Astrocyte (in vitro differentiated cells and primary cell): ENCODE measurements around the gene FAM210A.

Experiments
- EZH2 ChIP-seq: IDR thresholded peaks from 2 replicates; pipeline ENCODE4 v1.6.1; 2012; ENCODE audit warnings: mild to moderate bottlenecking, low read length, inconsistent platforms; ENCODE audit not compliant: insufficient read depth
- TF ChIP-seq, protein P1 (sequence below): IDR thresholded peaks from 2 replicates; pipeline ENCODE4 v1.5.1; 2011; ENCODE audit warnings: low read depth, mild to moderate bottlenecking, inconsistent platforms, low read length, moderate library complexity; ENCODE audit not compliant: insufficient read depth

DNA sequence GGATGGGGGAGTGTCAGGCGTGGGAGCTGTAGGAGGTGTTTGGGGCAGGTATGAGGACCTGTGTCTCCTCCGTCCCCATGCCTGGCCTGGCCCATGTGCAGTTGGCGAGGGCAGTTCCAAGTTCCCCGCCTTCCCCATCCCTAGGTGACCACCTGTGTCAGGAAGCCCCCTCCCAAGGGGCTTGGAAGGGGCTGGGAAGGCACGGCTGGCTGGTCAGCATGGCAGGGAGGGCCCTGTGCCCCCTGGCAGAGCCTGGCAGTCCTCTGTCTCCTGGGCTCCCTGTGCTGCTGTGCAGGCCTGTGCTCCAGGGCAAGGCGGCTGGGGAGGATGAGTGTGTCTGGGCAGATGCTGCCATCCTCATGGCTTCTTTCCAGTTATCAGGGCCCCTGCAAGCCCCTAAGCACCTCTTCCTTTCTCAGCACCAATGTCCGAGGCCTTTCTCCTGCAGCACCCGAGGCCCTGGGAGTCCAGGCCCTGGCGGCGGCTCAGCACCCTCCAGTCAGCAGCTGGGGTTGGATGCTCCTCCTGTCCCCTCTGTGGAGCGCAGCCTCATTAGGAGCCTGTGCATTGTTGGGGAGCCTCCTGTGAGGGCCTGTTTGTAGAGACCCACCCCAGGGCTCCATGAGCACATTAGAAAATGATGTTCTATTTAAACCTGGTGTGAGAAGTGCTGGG is 101.7 kb downstream of the FAM210A start:
- TF ChIP-seq, protein P1, sequence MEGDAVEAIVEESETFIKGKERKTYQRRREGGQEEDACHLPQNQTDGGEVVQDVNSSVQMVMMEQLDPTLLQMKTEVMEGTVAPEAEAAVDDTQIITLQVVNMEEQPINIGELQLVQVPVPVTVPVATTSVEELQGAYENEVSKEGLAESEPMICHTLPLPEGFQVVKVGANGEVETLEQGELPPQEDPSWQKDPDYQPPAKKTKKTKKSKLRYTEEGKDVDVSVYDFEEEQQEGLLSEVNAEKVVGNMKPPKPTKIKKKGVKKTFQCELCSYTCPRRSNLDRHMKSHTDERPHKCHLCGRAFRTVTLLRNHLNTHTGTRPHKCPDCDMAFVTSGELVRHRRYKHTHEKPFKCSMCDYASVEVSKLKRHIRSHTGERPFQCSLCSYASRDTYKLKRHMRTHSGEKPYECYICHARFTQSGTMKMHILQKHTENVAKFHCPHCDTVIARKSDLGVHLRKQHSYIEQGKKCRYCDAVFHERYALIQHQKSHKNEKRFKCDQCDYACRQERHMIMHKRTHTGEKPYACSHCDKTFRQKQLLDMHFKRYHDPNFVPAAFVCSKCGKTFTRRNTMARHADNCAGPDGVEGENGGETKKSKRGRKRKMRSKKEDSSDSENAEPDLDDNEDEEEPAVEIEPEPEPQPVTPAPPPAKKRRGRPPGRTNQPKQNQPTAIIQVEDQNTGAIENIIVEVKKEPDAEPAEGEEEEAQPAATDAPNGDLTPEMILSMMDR: no peak
- no peak for TF ChIP-seq EZH2
